SIG-M5 treated with dmso at 0.1 percent for 504 hours (cell line): ENCODE data around the gene NPIPB9.
"Not testable (repeated sequence)": the region's sequence is repeated elsewhere in the genome, so short reads cannot be mapped to it uniquely, and the experiment has no call there.

Experiments used
- DNase-seq: peaks from one replicate; lab custom pipeline; 2025; ENCODE audit not compliant: unreplicated experiment; lab: John Stamatoyannopoulos, UW

Gene NPIPB9

DNA sequence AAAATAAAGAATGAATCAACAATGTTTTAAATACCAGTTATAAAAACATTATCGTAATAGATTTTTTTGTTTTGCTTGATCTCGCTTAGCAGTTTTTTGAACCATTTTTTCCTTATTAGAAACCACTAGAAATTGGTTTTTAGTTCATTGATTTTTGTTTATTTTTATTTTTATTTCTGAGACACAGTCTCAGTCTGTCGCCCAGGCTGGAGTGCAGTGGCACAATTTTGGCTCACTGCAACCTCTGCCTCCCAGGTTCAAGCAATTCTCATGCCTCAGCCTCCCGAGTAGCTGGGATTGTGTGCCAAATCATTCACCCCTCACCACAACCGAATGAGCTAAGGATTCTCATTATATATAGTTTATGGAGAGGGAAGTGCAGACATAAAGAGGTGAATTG is at the start of gene NPIPB9:
NPIPB9 (plus strand) TSS at position 301 of the 400 bp plus-strand sequence.
- not testable (repeated sequence) for DNase-seq

DNA sequence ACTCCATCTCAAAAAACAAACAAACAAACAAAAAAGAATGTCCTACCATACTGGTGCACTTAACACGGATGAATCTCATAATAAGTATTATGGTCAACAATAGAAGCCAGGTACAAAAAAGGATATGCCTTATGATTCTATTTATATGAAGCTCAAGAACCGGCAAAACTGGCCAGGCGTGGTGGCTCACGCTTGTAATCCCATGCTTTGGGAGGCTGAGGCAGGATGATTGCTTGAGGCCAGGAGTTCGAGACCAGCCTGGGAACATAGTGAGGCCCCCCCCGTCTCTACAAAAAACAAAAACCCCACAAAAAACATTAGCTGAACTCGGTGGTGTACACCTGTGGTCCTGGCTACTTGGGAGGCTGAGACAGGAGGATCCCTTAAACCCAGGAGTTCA is 47.3 kb upstream of the NPIPB9 start:
- not testable (repeated sequence) for DNase-seq

DNA sequence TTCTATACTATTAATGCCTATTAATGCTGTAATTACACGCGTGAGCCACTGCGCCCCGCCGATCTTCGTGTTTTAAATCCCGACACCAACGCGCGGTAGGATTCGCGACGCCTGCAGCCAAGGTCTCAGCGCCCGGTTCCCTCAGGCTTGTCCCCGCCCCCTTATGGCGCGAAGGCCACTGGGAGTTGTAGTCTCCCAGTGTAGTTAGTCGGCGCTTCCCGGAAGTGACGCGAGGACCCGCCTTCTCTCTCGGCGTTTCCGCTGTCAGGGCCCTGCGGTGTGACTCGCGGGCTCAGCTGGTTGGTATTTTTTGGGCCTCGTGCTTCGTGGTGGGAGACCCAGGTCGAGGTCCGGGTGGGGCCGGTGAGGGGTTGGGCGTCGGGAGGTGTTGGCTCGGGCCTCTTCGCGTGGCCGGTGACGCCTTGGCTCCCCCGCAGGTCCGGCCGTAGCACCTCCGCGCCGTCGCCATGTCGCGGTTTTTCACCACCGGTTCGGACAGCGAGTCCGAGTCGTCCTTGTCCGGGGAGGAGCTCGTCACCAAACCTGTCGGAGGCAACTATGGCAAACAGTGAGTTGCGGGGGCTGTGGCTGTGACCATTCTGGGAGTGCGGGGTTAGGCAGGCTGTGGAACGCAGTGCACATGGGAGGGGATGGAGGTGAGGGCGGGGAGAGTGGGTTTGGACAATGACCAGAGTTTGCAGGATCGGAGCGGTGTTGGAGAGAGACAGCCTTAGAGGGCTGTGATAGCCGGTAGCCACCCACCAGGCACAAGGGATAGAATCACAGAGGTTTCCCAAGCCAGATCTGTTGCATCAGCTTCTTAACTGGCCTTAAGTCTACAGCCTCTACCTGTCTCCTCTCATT is 40.1 kb upstream of the NPIPB9 start, which contains the start of gene EIF3C:
EIF3C (plus strand) TSS at position 245 of the 864 bp plus-strand sequence; CDS start at position 468, 223 bp downstream.
- not testable (repeated sequence) for DNase-seq

DNA sequence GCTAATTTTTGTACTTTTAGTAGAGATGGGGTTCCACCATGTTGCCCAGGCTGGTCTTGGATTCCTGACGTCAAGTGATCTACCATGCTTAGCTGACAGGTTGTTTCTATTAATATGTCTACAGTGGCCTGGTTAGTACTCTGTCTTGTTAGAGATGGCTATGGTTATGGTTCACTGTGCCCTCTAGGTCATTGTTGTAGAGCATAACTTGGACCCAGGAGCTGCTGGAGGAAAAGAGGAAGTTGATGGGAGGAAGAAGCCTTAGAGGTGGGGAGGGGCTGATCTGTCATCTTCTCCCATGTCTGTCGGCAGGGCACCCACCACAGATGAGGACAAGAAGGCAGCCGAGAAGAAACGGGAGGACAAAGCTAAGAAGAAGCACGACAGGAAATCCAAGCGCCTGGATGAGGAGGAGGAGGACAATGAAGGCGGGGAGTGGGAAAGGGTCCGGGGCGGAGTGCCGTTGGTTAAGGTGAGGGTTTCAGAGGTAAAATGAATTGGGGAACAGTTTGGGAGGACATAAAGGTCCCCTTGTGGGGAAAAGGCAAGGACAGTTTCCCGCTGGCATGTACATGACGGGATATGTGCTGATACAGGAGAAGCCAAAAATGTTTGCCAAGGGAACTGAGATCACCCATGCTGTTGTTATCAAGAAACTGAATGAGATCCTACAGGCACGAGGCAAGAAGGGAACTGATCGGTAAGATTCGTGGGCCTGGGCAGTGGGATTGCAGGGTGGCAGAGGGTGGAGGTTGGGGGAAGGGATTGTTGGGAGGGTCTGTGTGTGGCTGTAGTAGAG is 28.5 kb upstream of the NPIPB9 start:
- DNase-seq = not testable (repeated sequence)

DNA sequence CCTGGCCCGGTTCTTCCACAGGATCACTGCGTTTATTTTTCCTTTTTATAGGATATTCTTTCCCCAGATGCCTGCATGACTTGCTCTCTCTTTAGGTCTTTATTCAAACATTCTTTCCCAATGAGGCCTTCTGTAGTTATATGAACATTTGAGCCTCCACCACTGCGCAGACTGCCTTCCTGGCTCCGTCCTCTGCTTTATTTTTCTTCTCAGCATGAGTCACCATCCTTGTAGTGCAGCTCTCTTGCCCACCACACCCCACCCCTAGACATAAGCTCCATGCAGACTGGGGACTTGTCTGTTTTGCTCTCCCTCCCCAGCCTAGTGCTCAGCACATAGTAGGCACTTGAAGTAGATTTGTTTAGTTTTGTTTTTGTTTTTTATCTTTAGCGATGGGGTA is 20.3 kb upstream of the NPIPB9 start:
- not testable (repeated sequence) for DNase-seq

DNA sequence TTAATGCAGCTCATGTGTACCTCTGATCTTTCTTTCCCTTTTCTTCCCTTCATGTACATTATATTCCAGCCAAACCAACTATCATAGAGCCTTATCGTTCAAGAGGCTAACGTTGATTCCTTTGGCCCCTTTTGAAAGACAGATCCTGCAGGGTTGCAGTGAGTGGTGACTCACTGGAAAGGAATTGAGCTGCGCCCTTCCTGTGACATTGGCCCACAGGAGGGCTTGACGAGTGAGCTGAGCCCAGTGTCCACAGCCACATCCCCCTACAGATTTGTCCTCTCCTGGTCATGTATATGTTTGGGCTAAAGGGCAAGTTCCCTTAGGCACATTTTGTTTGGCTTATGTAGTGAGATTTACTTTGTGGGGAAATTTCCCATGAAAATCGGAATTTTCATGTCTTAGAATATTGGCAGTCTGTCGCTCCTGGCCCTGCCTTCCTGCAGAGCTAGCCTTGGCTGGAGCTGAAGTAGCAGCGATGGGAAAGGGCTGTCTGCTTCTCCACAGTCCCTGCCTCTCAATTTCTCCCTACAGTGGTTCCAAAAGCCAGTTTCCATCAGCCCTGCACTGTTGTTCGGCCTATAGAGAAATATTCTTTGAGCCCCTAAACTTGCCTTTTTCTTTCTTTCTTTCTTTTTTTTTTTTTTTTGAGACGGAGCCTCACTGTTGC is 19.0 kb upstream of the NPIPB9 start:
- not testable (repeated sequence) for DNase-seq

DNA sequence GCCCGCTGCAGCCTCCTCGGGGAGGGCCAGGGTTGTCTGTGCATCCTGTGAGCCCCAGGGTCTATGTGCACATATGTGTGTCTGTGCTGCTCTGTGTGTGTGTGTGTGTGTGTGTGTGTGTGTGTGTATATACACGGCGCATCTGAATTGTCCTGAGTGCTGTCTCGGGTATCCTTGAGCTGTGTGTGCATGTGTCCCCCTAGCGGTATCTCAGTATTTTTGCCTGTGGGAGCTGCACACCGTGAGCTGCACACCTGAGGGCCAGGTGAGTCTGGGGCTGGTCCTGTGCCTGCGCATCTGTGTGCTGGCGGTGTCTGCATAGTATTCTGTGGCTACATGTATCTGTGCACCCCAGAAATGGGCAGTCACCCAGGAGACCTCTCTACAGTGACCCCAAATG is 11.8 kb upstream of the NPIPB9 start:
- DNase-seq = not testable (repeated sequence)

DNA sequence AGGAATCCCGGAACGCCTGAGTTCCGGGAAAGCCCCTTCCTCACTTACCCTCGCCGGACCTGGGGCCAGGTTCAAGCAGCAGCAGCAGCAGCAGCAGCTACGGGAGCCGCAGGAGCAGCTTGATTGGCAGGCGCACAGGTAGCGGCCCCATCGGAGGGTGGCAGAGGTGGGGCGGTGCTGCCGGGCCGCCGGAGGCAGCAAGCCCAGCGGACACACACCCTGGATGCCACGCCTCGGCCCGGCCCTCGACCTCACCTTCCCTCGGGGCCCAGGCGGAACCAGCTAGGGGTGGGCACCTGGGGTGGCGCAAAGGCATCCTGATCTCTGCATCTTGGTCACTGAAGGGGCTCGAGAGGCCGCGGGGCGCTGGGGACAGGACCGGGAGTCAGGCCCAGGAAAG is 11.0 kb upstream of the NPIPB9 start:
- DNase-seq = not testable (repeated sequence)

DNA sequence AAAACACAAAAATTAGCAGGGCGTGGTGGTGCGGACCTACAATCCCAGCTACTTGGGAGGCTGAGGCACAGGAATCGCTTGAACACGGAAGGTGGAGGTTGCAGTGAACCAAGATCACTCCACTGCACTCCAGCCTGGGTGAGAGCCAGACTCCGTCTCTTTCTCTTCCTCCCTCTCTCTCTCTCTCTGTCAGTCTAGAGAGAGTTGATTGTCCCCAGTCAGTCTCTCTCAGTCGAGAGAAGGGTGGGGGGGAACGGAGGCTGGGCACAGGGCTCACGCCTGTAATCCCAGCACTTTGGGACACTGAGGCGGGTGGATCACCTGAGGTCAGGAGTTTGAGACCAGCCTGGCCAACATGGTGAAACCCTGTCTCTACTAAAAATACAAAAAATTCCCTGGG is 10.3 kb upstream of the NPIPB9 start:
- not testable (repeated sequence) for DNase-seq

DNA sequence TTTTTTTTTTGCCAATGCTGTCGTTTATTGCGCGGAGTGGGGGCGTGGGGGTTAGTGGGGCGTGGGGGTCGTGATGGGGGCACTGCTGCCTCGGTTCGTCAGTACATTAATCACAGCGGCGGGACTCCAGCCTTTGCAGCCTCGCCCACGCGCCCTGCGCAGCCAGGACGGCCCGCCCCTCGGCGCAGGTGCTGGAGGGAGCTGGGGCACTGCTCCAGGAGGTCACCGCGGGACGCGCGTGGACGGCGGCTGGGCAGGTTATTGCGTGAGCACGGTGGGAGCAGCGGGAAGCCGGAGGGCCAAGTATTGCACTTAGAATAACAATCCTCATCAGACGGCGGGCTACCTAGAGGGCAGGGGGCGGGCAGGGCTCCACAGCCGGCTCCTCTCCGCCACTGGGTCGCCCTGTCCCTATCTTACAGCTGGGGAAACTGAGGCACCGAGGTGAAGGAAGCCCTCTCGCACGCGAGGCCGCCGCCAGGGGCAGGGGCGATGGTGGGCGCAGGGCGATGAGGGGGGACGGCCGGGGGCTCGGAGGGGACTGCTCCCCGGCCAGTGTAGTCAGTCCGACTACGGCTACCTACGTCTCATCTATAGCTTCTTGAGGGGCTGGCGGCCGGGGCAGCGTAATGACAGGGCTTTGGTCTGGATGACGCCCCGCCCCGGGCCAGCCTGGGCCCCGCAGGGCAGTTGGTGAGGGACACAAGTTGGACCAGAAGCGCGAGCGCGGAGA is 4.8 kb upstream of the NPIPB9 start:
- DNase-seq = not testable (repeated sequence)

DNA sequence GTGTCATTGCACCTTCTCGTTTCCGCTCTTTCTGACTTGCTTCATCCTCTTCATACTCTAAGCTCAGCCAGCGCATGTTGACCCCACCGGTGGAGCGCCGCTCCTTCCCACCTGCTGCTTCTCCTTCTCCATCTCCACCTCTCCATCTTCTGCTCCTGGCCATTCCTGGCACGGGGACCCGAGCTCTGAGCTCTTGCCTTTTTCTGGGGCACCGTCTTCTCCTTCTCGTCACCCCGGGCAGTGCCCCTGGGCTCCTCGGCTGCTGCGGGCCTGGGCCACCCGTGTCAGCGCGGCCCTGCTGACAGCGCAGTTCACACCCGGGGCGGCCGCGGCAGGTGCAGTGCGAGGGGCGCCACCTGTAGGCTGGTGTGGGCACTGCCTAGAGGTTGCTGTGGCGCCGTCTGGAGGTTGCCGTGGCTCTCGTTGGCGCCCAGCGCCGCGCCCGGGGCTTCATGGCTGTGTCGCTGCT is 1.6 kb upstream of the NPIPB9 start:
- DNase-seq = not testable (repeated sequence)

DNA sequence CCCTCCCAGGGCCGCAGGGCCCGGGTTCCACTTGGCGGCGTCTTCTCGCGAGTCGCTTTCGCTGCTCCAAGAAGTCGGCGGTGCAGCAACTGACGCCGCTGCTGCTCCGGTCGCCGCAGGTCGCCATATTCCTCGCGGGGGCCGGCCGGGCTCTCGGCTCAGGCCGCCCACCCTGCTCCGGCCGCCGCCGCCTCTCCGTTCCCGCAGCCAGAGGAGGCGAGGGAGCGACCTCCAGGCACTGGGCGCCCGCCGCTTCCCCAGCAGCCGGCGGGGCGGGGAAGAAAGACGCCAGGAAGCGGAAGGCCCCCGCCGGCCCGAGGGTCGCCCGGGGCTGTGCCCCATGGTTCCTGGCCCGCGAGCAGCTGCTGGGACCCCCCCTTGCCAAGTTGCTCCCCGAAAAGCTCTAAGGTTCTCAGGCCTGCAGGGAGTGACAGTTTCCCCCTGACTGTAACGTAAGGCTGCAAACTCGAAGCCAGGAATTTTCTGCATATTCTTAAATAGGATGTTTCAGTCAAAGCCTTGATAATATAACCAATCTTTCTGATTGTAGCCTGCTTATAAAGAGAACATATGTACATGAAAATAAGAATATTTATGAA is 1.0 kb upstream of the NPIPB9 start:
- not testable (repeated sequence) for DNase-seq

DNA sequence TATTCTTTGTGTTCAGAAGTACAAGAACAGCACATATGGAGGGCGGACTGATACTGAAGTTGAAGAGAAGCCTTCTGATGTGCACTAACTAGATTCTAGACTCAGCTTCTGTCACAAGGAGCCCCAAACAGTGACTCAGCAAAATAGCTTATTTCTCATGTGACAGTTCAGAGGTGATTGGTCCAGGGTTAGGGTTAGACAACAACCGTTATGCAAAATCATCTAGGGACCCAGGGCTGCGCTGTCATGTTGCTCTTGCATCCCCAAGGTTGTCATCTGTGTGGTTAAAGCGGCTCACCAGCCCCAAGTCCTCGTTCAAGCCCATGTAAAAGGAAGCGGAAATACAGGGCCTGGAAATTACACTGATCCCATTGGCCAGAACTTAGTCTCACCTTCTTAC is 30.1 kb downstream of the NPIPB9 start:
- DNase-seq = not testable (repeated sequence)

DNA sequence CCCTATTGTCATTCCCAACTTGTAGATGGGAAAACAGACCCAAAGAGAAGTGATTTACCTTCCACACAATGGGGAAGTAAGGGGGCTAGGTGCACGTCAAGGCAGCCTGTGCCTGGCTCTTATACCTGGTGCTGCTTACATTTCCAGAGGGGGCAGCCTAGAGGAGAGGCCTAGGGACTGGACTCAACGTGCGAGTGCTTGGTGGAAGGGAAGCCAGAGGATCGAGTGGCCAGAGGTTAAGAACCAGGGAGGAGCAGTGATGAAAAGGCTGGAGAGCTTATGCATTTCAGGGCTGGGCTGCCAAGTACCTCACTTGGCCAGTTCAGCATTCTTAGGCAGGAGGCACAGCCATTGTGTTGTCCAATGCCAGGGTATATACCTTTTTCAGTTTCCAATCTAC is 30.8 kb downstream of the NPIPB9 start:
- not testable (repeated sequence) for DNase-seq

DNA sequence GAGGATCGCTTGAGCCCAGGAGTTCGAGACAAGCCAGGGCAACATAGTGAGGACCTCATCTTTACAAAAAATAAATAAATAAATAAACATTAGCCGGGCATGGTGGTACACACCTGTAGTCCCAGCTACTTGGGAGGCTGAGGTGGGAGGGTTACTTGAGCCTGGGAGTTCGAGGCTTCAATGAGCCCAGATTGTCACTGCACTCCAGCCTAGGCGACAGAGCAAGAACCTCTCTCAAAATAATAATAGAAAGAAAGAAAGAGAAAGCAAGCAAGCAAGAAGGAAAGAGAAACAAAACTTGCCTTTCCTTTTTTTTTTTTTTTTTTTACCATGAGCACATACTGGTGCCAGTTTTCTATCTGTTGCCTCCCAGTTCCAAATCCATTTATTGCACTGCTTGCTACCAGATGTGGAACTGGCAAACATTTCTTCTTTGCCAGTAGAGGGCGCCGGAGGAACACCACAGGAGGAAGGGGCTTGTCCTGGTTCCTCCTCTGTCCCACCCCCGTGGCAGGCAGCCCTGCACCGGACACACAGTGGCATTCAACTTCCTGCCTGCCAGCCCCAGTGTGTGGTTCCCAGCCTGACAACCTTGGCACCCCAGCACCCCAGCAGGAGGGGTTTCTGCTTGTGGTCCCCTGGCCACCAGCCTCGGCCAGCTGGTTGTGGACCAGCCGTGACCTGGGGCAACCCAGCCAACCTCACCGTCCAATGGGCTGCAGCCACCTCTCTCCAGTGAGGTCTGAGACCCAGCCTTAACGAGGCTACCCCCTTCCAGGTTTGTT is 50.8 kb downstream of the NPIPB9 start:
- peak; percentile 40 for DNase-seq

DNA sequence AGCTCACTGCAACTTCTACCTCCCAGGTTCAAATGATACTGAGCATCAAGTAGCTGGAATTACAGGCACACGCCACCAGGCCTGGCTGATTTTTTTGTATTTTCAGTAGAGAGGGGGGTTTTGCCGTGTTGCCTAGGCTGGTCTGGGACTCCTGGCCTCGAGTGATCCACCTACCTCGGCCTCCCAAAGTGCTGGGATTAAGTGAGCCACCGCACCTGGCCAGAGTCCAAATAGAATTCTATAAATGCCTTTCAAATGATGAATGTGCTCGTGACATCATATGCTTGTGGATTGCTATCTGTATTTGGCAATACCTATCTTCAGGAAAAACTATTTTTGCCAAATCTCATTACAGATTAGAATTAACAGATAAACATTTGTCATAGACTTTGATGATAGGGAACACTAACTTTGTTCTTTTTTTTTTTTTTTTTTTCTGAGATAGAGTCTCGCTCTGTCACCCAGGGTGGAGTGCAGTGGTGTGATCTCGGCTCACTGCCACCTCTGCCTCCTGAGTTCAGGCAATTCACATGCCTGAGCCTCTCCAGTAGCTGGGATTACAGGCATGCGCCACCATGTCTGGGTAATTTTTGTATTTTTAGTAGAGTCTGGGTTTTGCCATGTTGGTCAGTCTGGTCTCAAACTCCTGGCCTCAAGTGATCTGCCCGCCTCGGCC is 56.0 kb downstream of the NPIPB9 start:
- not testable (repeated sequence) for DNase-seq

DNA sequence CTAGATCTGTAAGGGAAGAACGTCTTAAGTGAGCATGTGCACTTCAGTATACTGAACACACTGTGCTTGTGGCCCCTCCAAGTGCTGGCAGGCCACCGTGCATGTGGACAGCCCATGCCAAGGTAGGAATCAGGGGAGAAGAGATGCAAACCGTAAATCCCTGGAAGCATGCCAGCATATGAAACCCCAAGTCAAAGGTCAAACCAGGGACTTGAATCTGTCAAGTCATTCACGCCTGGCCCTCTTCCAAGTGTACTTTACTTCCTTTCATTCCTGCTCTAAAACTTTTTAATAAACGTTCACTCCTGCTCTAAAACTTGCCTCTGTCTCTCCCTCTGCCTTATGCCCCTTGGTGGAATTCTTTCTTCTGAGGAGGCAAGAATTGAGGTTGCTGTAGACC is 68.4 kb downstream of the NPIPB9 start:
- no peak for DNase-seq

DNA sequence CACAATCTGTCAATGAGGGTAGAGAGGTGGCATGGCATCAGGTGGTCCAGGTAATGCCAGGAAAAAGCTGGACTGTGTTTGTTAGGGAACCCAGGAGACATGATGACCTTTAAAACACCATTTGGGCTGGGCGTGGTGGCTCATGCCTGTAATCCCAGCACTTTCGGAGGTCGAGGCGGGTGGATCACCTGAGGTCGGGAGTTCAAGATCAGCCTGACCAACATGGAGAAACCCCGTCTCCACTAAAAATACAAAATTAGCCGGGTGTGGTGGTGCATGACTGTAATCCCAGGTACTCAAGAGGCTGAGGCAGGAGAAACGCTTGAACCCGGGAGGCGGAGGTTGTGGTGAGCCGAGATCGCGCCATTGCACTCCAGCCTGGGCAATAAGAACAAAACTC is 69.0 kb downstream of the NPIPB9 start:
- not testable (repeated sequence) for DNase-seq
